Endothelial cell of umbilical vein (primary cell): ENCODE measurements around the gene SGPP1. TPM values are rescaled to one million over a fixed set of nuclear protein-coding genes. Genes with fewer than 3 reads are reported as not detected.

Source experiments
- BruUV-seq: library from RNA; stranded (reverse); fragments of 400-500 nt; replicated peaks from 2 replicates; lab custom pipeline; 2021; lab: Mats Ljungman, UMichigan
- CTCF ChIA-PET: fragments of 300-600, 350-600 bp; sonication (Branson Sonifier 250); formaldehyde crosslinking; loops from one replicate; lab custom pipeline; 2021; ENCODE audit warnings: antibody characterized with exemption, inconsistent platforms; lab: Charles Lee
- POLR2A ChIA-PET: fragments of 300-600, 350-600 bp; sonication (Branson Sonifier 250); formaldehyde crosslinking; loops from one replicate; lab custom pipeline; 2021; ENCODE audit warnings: antibody characterized with exemption, inconsistent platforms; lab: Charles Lee
- DNase-seq: peaks from one replicate; pipeline ENCODE4 v3.0.0-alpha.2; 2011; ENCODE audit warnings: low read depth, low spot score
- FAIRE-seq: peaks from 2 replicates; lab custom pipeline; 2011; peaks lifted over from hg19 to GRCh38; lab: Jason Lieb, UNC
- H2AFZ ChIP-seq: 2 replicates; pipeline ENCODE4 v1.6.0; 2012; ENCODE audit warnings: low read depth, low read length, control low read depth, inconsistent platforms
- H3K27ac ChIP-seq: 2 replicates; pipeline ENCODE4 v1.5.1; 2011; ENCODE audit warnings: low read depth, mild to moderate bottlenecking, control low read depth, low read length, moderate library complexity; ENCODE audit not compliant: insufficient read depth
- H3K27me3 ChIP-seq, 2 experiments: 2 replicates each; pipeline versions ENCODE4 v1.6.0 to v1.6.1; 2011; ENCODE audit warnings: low read length in 2 of 2, mixed read lengths in 1 of 2; ENCODE audit not compliant: control insufficient read depth in 2 of 2, insufficient read depth in 2 of 2
- H3K36me3 ChIP-seq, 2 experiments: 2 replicates in 1 of 2; 3 replicates in 1 of 2; pipeline ENCODE4 v1.5.1; 2011; ENCODE audit warnings: low read length in 2 of 2, mild to moderate bottlenecking in 1 of 2, moderate library complexity in 1 of 2; ENCODE audit not compliant: control insufficient read depth in 2 of 2, insufficient read depth in 2 of 2; ENCODE audit errors: extremely low read depth in 1 of 2
- H3K4me1 ChIP-seq: 3 replicates; pipeline ENCODE4 v1.5.1; 2011; ENCODE audit warnings: mild to moderate bottlenecking, low read length; ENCODE audit not compliant: control insufficient read depth, insufficient read depth; ENCODE audit errors: extremely low read depth
- H3K4me2 ChIP-seq: 2 replicates; pipeline ENCODE4 v1.6.1; 2011; ENCODE audit warnings: low read length, control low read depth, mixed read lengths; ENCODE audit not compliant: insufficient read depth
- H3K4me3 ChIP-seq, 3 experiments: fragments of 200-600 bp in 1 of 3; sonication (generic), shearing (Covaris generic) in 1 of 3; replicated peaks in 1 of 3; 2 replicates each; pipeline ENCODE4 v1.5.1; 2011 to 2016; ENCODE audit warnings: control low read depth in 3 of 3, low read length in 3 of 3, mild to moderate bottlenecking in 2 of 3, inconsistent platforms in 1 of 3, low read depth in 1 of 3, moderate library complexity in 1 of 3; ENCODE audit not compliant: insufficient read depth in 1 of 3
- H3K79me2 ChIP-seq: 2 replicates; pipeline ENCODE4 v1.6.0; 2012; ENCODE audit warnings: low read length, inconsistent platforms; ENCODE audit not compliant: control insufficient read depth, insufficient read depth
- H3K9ac ChIP-seq: replicated peaks from 2 replicates; pipeline ENCODE3; 2011; ENCODE audit warnings: low read length, control low read depth; ENCODE audit not compliant: insufficient read depth; ENCODE audit errors: extremely low read depth
- H3K9me1 ChIP-seq: replicated peaks from 3 replicates; pipeline ENCODE4 v1.6.0; 2011; ENCODE audit warnings: mild to moderate bottlenecking, low read length; ENCODE audit not compliant: control insufficient read depth, insufficient read depth; ENCODE audit errors: extremely low read depth
- H3K9me3 ChIP-seq: replicated peaks from 2 replicates; pipeline ENCODE4 v1.5.1; 2012; ENCODE audit warnings: low read length, inconsistent platforms; ENCODE audit not compliant: control insufficient read depth, insufficient read depth
- H4K20me1 ChIP-seq: replicated peaks from 2 replicates; pipeline ENCODE3; 2011; ENCODE audit warnings: mild to moderate bottlenecking, low read length; ENCODE audit not compliant: control insufficient read depth, insufficient read depth; ENCODE audit errors: extremely low read depth
- CTCF ChIP-seq, 2 donors: IDR thresholded peaks; 1 replicate in 1 of 2; 2 replicates in 1 of 2; pipeline ENCODE4 v1.5.1; 2011; ENCODE audit warnings: low read length in 2 of 2, mild to moderate bottlenecking in 2 of 2, moderate library complexity in 2 of 2, control low read depth in 1 of 2, inconsistent platforms in 1 of 2, low read depth in 1 of 2; ENCODE audit not compliant: insufficient read depth in 1 of 2; ENCODE audit errors: extremely low read depth in 1 of 2
- EZH2 ChIP-seq: IDR thresholded peaks from 2 replicates; pipeline ENCODE4 v1.6.1; 2012; ENCODE audit warnings: borderline replicate concordance, low read depth, mild to moderate bottlenecking, moderate library complexity, low read length, inconsistent platforms; ENCODE audit not compliant: severe bottlenecking
- FOS ChIP-seq: IDR thresholded peaks from 2 replicates; pipeline ENCODE4 v1.6.1; 2011; ENCODE audit warnings: mild to moderate bottlenecking, low read length, moderate library complexity, borderline replicate concordance; ENCODE audit not compliant: insufficient read depth
- GATA2 ChIP-seq: IDR thresholded peaks from 2 replicates; pipeline ENCODE4 v1.7.0; 2011; ENCODE audit warnings: low read depth, mild to moderate bottlenecking, moderate library complexity, mixed read lengths, low read length; ENCODE audit not compliant: insufficient read length, insufficient read depth
- JUN ChIP-seq: IDR thresholded peaks from 2 replicates; pipeline ENCODE4 v1.6.1; 2011; ENCODE audit warnings: borderline replicate concordance, low read depth; ENCODE audit not compliant: insufficient read length, insufficient read depth
- MAX ChIP-seq: IDR thresholded peaks from 2 replicates; pipeline ENCODE4 v1.6.1; 2011; ENCODE audit not compliant: insufficient read depth, insufficient read length
- MYC ChIP-seq: IDR thresholded peaks from one replicate; pipeline ENCODE4 v1.6.1; 2011; ENCODE audit warnings: mild to moderate bottlenecking, low read depth, low read length
- POLR2A ChIP-seq: IDR thresholded peaks from 2 replicates; pipeline ENCODE4 v1.6.1; 2012; ENCODE audit warnings: low read depth, mild to moderate bottlenecking, control low read depth, low read length
- POLR2AphosphoS5 ChIP-seq: IDR thresholded peaks from 2 replicates; pipeline ENCODE4 v1.6.1; 2012; ENCODE audit warnings: low read depth, mild to moderate bottlenecking, control low read depth, low read length, moderate library complexity; ENCODE audit not compliant: insufficient read depth
- dilution Hi-C: fragments of 300-500 bp; cut with MboI; formaldehyde crosslinking; loops from one replicate; pipeline ENCODE4 v1.15.0; 2019; ENCODE audit warnings: low sequenced_read_pairs; ENCODE audit not compliant: extremely low pct_ligation_motif_present
- intact Hi-C: fragments of 100-400 bp; cut with micrococcal nuclease; formaldehyde crosslinking; loops from one replicate; pipeline ENCODE4 v1.10.0; 2022
- polyA plus RNA-seq, 4 experiments: library from polyadenylated mRNA; depleted of rRNA in 3 of 4; stranded (reverse) in 3 of 4; unstranded in 1 of 4; fragments of >200 nt; gene quantifications; 2 replicates each; pipeline versions ENCODE4 v1.2.1 to v1.2.3, GENCODE V29; 2011 to 2012; ENCODE audit warnings: missing spikeins in 1 of 4
- total RNA-seq: library from RNA; stranded (reverse); gene quantifications from 2 replicates; pipeline ENCODE4 v1.2.3, GENCODE V29; 2021

The SGPP1 gene
- total and polyA plus RNA-seq, 2 donors (not counting 3 experiments of a cell fraction or from before 2014, with no cell fraction given) = 6.2 to 7.9 TPM

DNA sequence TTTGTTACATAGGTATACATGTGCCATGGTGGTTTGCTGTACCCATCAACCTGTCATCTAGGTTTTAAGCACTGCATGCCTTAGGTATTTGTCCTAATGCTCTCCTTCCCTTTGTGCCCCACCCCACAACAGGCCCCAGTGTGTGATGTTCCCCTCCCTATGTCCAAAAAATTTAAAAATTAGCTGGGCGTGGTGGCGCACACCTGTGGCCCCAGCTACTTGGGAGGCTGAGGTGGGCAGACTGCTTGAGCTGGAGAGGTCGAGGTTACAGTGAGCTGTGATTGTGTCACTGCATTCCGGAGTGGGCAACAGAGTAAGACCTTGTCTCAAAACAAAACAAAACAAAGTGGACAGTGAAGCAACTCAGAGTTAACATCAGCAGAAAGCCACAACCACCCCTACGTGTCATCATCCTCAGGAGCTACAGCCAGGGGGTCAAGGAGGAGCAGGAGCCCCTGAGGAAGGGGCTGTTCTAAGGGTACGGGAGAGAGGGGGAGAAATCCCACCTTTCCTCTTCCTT, 36.8 kb upstream of the SGPP1 start:
- POLR2A ChIA-PET = no interaction called here
- no peaks in the 10 kb centered on the region for H3K79me2 ChIP-seq
- DNase-seq (no peak), FAIRE-seq (no peak)
- no peak overlapping the region for H2AFZ ChIP-seq
- BruUV-seq = no TSS peak
- no peak overlapping the region for H3K9ac ChIP-seq
- CTCF ChIA-PET = no interaction called here
- no peak for TF ChIP-seq GATA2
- TF ChIP-seq CTCF (IDR thresholded peaks at IDR 0.05; ENCODE audit: extremely low read depth in 1 of 2, insufficient read depth in 1 of 2, low read depth in 1 of 2, low read length in 2 of 2) = no peak
- TF ChIP-seq JUN = no peak
- no peak for TF ChIP-seq MAX
- no peak for TF ChIP-seq FOS
- no peak for TF ChIP-seq POLR2AphosphoS5
- TF ChIP-seq EZH2 = no peak
- no peak for TF ChIP-seq MYC
- no peak for TF ChIP-seq POLR2A
- intact Hi-C loops (no loop called here), dilution Hi-C loops (no loop called here)
- no peaks in the 10 kb centered on the region for H3K36me3 ChIP-seq
- no peaks in the 10 kb centered on the region for H4K20me1 ChIP-seq
- no peak overlapping the region for H3K4me2 ChIP-seq
- no peak overlapping the region for H3K27ac ChIP-seq
- H3K27me3 ChIP-seq = no peaks in the 10 kb centered on the region
- H3K4me3 ChIP-seq = no peak overlapping the region
- H3K9me1 ChIP-seq = no peaks in the 10 kb centered on the region
- H3K4me1 ChIP-seq = no peaks in the 10 kb centered on the region
- H3K9me3 ChIP-seq = no peaks in the 10 kb centered on the region
